Peyer's patch (tissue), 4 donors: ENCODE data around the gene UBE2D2. TPM values are rescaled to one million over a fixed set of nuclear protein-coding genes. Genes with fewer than 3 reads are reported as not detected.

Experiments
- DNase-seq, 3 donors: peaks; one replicate each; pipeline ENCODE4 v3.0.0-alpha.2; 2017 to 2019
- H3K27ac ChIP-seq, 4 donors: fragments of 200-600 bp; sonication (generic); one replicate each; pipeline ENCODE4 v1.5.1; 2016 to 2019
- H3K27me3 ChIP-seq, 2 donors: fragments of 200-600 bp; sonication (generic); one replicate each; pipeline ENCODE4 v1.5.1; 2019
- H3K36me3 ChIP-seq, 3 donors: fragments of 200-600 bp; sonication (generic); one replicate each; pipeline ENCODE4 v1.5.1; 2016 to 2019
- H3K4me1 ChIP-seq, 4 donors: fragments of 200-600 bp; sonication (generic); one replicate each; pipeline ENCODE4 v1.5.1; 2016 to 2019
- H3K4me3 ChIP-seq, 4 donors: fragments of 200-600 bp; sonication (generic); 1 replicate in 3 of 4; 2 replicates in 1 of 4; pipeline ENCODE4 v1.5.1; 2016 to 2019; ENCODE audit warnings: mild to moderate bottlenecking in 1 of 4
- H3K9me3 ChIP-seq, 4 donors: fragments of 200-600 bp; sonication (generic); one replicate each; pipeline ENCODE4 v1.5.1; 2016 to 2019; ENCODE audit warnings: mild to moderate bottlenecking in 1 of 4
- CTCF ChIP-seq, 6 experiments: fragments of 450-650 bp in 4 of 6; fragments of 200-600 bp in 2 of 6; sonication (generic) in 1 of 6; IDR thresholded peaks; one replicate each; pipeline ENCODE4 v1.5.1; 2017 to 2019; ENCODE audit warnings: antibody characterized with exemption in 6 of 6, mild to moderate bottlenecking in 3 of 6, moderate library complexity in 1 of 6
- POLR2A ChIP-seq, 2 donors: fragments of 450-650 bp; IDR thresholded peaks; one replicate each; pipeline ENCODE4 v1.5.1; 2017; ENCODE audit warnings: antibody characterized with exemption in 2 of 2, mild to moderate bottlenecking in 2 of 2, moderate library complexity in 2 of 2
- total RNA-seq, 4 donors: library from RNA; depleted of rRNA; stranded (reverse); fragments of >200 nt; gene quantifications; one replicate each; pipeline ENCODE4 v1.1.0, GENCODE V29; 2016

UBE2D2 gene
- total RNA-seq, 4 donors from 2014 or later = 60.2 to 87.9 (median 70.2) TPM

DNA sequence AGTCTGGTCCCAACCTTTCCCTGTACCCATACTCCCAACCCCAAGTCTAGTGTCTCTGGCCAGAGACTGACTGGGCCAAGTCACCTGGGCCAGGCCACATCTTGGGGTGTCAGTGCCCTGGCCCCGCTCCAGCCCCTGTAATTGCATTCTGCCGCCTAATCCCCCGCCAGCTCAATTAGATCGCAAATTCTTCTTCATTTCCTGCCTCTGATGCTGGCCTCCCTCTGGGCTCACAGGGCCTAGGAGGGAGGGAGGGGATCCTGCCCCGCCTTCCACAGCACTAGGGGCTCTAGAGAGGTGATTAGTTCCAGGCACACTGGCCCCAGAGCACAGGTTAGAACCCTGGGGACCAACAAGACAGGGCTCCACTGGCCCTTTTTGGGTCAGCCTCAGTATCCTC lies 92.5 kb downstream of the UBE2D2 start:
- Histone ChIP-seq H3K27me3 (no peaks in the 10 kb centered on the region), H3K4me3 (peak overlapping the region in 1 of 4 donors; percentile 2), H3K9me3 (no peaks in the 10 kb centered on the region), H3K36me3 (no peaks in the 10 kb centered on the region), H3K4me1 (peaks cover 12 to 82% (median 41%) of the 10 kb centered on the region in 4 donors), H3K27ac (peak overlapping the region; percentile 7 to 96 (median 80))
- DNase-seq = no peak
- TF ChIP-seq POLR2A (IDR thresholded peaks at IDR 0.05) = no peak
- TF ChIP-seq CTCF (IDR thresholded peaks at IDR 0.05) = no peak

- Histone ChIP-seq H3K4me3 (no peak overlapping the region), H3K27ac (peak overlapping the region; percentile 7 to 96 (median 74)), H3K9me3 (no peaks in the 10 kb centered on the region), H3K27me3 (no peaks in the 10 kb centered on the region), H3K36me3 (no peaks in the 10 kb centered on the region), H3K4me1 (peaks cover 12 to 87% (median 49%) of the 10 kb centered on the region in 4 donors)
- TF ChIP-seq POLR2A (IDR thresholded peaks at IDR 0.05) (no peak), CTCF (IDR thresholded peaks at IDR 0.05) (no peak)
- DNase-seq = no peak
Observed at GRCh38 chr5:139654464-139654863, 93.3 kb downstream of the UBE2D2 start.

DNA sequence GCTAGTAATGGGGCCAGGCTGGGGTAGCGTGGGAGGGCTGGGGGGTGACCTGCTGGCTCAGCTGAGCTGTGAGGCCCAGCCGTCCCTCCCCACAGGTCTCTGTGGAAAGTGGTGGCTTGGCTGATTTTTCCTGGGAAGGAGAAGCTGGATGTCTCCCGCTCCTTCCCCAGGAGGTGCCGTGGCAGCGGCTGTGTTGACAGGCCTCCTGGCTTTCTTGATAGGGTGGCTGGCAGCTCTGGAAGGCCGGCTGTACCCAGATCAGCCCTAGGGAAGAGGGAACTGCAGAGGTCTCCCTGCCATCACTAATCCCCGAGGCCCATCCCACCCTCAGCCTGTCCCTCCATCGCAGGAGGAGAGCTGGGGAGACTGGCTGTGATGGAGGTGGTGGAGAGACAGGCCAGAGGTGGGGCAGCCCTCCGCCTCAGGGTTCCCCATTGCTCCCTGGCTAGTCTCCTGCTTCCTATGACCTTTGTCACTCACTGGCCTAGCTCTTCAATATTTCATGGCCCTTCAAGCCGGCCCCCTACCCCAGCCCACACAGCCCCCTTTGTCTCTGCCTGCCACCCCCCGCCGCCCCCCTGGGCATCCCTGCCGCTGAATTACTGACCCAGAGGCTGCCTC lies 93.8 kb downstream of the UBE2D2 start:
- H3K4me3 ChIP-seq = no peak overlapping the region
- TF ChIP-seq CTCF (IDR thresholded peaks at IDR 0.05) (no peak), POLR2A (IDR thresholded peaks at IDR 0.05) (no peak)
- DNase-seq = no peak
- H3K27ac ChIP-seq = peak overlapping the region; percentile 35 to 96 (median 74)
- H3K4me1 ChIP-seq = peaks cover 12 to 87% (median 52%) of the 10 kb centered on the region in 4 donors
- no peaks in the 10 kb centered on the region for H3K9me3 ChIP-seq
- no peaks in the 10 kb centered on the region for H3K27me3 ChIP-seq
- H3K36me3 ChIP-seq = no peaks in the 10 kb centered on the region

DNA sequence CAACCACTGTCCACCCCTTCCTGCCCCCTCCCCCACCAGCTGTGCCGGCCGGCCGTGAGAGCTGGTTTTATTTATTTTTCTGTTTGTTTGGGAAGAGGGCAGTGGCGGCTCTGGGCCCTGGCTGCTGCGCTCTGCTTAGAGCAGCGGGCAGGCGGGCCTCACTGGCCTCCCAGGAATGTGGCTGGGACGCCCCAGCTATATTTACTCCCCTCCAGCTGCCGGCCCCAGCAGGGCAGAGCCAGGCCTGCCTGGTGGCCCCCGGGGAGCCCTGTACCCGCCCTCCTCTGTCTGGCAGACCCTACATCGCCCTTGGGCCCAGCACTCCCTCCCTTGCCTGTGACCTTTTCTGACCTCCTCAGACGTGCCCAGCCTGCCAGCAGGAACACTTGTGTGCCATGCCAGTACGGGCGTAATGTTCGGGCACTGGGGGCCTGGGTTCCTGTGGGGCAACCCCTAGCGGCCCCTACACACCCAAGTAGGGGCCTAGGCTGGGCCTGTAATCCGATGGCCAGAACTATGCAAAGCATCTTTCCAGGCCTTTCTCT lies 94.7 kb downstream of the UBE2D2 start:
- Histone ChIP-seq H3K4me3 (no peak overlapping the region), H3K36me3 (no peaks in the 10 kb centered on the region), H3K27me3 (no peaks in the 10 kb centered on the region), H3K27ac (peak overlapping the region; percentile 35 to 96 (median 74)), H3K9me3 (no peaks in the 10 kb centered on the region), H3K4me1 (peaks cover 10 to 87% (median 57%) of the 10 kb centered on the region in 4 donors)
- TF ChIP-seq CTCF (IDR thresholded peaks at IDR 0.05) = no peak
- no peak for TF ChIP-seq POLR2A (IDR thresholded peaks at IDR 0.05)
- no peak for DNase-seq

GRCh38 chr5:139657363-139658321 lies 96.5 kb downstream of the UBE2D2 start:
- peak overlapping the region; percentile 37 to 92 (median 70) for H3K27ac ChIP-seq
- H3K4me3 ChIP-seq = peak overlapping the region in 1 of 4 donors; percentile 1
- H3K36me3 ChIP-seq = no peaks in the 10 kb centered on the region
- peaks cover under 1 to 80% (median 60%) of the 10 kb centered on the region in 4 donors for H3K4me1 ChIP-seq
- TF ChIP-seq CTCF (IDR thresholded peaks at IDR 0.05) (no peak), POLR2A (IDR thresholded peaks at IDR 0.05) (no peak)
- H3K27me3 ChIP-seq = no peaks in the 10 kb centered on the region
- no peaks in the 10 kb centered on the region for H3K9me3 ChIP-seq
- DNase-seq = peak in 1 of 3 donors; percentile 63
